Naive thymus-derived CD4-positive, alpha-beta T cell (primary cell): ENCODE results near the gene GNA14. TPM values are rescaled to one million over a fixed set of nuclear protein-coding genes. Genes with fewer than 3 reads are reported as not detected.

Experiments
- ATAC-seq: fragments of 150-1000 bp; cut with Tn5 transposase; 2 replicates; pipeline ENCODE4 v1.10.0; 2021; ENCODE audit warnings: mild to moderate bottlenecking, moderate library complexity
- CTCF ChIA-PET: fragments of 350-600 bp; sonication (Branson Sonifier 250); formaldehyde crosslinking; loops from one replicate; lab custom pipeline; 2021; ENCODE audit warnings: antibody characterized with exemption; lab: Charles Lee
- POLR2A ChIA-PET: fragments of 350-600 bp; sonication (Branson Sonifier 250); formaldehyde crosslinking; loops from one replicate; lab custom pipeline; 2021; ENCODE audit warnings: antibody characterized with exemption, inconsistent platforms; lab: Charles Lee
- DNase-seq, 9 donors: peaks; one replicate each; pipeline versions ENCODE4 v3.0.0 to v3.0.0-alpha.2; 2020 to 2022; ENCODE audit warnings: mixed read lengths in 1 of 9
- H3K27ac ChIP-seq: one replicate; pipeline ENCODE4 v1.7.0; 2013; ENCODE audit warnings: mild to moderate bottlenecking, low read depth, low read length, moderate library complexity
- H3K27me3 ChIP-seq, 2 donors: one replicate each; pipeline ENCODE4 v1.7.0; 2013; ENCODE audit warnings: low read length in 2 of 2, mild to moderate bottlenecking in 2 of 2, moderate library complexity in 2 of 2; ENCODE audit not compliant: control insufficient read depth in 2 of 2, insufficient read depth in 2 of 2
- H3K36me3 ChIP-seq, 3 experiments: 1 replicate in 2 of 3; 2 replicates in 1 of 3; pipeline ENCODE4 v1.7.0; 2013; ENCODE audit warnings: low read length in 3 of 3, mild to moderate bottlenecking in 3 of 3, moderate library complexity in 1 of 3; ENCODE audit not compliant: insufficient read depth in 3 of 3, control insufficient read depth in 2 of 3
- H3K4me1 ChIP-seq, 2 donors: one replicate each; pipeline ENCODE4 v1.7.0; 2013; ENCODE audit warnings: low read length in 2 of 2, mild to moderate bottlenecking in 2 of 2, moderate library complexity in 1 of 2; ENCODE audit not compliant: control insufficient read depth in 2 of 2, insufficient read depth in 2 of 2
- H3K4me3 ChIP-seq: 2 replicates; pipeline ENCODE4 v1.7.0; 2013; ENCODE audit warnings: mild to moderate bottlenecking, low read length
- H3K9me3 ChIP-seq, 3 experiments: 1 replicate in 2 of 3; 2 replicates in 1 of 3; pipeline ENCODE4 v1.7.0; 2013; ENCODE audit warnings: low read length in 3 of 3; ENCODE audit not compliant: control insufficient read depth in 2 of 3
- H3K27ac Mint-ChIP-seq, 9 donors: one replicate each; pipeline ENCODE4 v1.8.0; 2020 to 2022; ENCODE audit warnings: mixed read lengths in 9 of 9, mild to moderate bottlenecking in 8 of 9, moderate library complexity in 5 of 9, inconsistent platforms in 2 of 9
- H3K27me3 Mint-ChIP-seq, 5 donors: one replicate each; pipeline ENCODE4 v1.8.0; 2021 to 2022; ENCODE audit warnings: mixed read lengths in 5 of 5, mild to moderate bottlenecking in 1 of 5
- H3K36me3 Mint-ChIP-seq, 5 donors: one replicate each; pipeline ENCODE4 v1.8.0; 2020 to 2022; ENCODE audit warnings: mixed read lengths in 5 of 5, mild to moderate bottlenecking in 3 of 5, inconsistent platforms in 1 of 5
- H3K4me1 Mint-ChIP-seq, 7 donors: one replicate each; pipeline ENCODE4 v1.8.0; 2020 to 2022; ENCODE audit warnings: mixed read lengths in 7 of 7, mild to moderate bottlenecking in 3 of 7, inconsistent platforms in 1 of 7
- H3K4me3 Mint-ChIP-seq, 10 donors: one replicate each; pipeline ENCODE4 v1.8.0; 2020 to 2022; ENCODE audit warnings: mild to moderate bottlenecking in 10 of 10, mixed read lengths in 10 of 10, moderate library complexity in 6 of 10, inconsistent platforms in 2 of 10
- H3K9me3 Mint-ChIP-seq, 11 donors: one replicate each; pipeline ENCODE4 v1.8.0; 2020 to 2022; ENCODE audit warnings: mixed read lengths in 11 of 11, mild to moderate bottlenecking in 4 of 11, inconsistent platforms in 1 of 11, moderate library complexity in 1 of 11
- intact Hi-C, 2 donors: fragments of 100-400 bp; cut with micrococcal nuclease; formaldehyde crosslinking; loops; one replicate each; pipeline ENCODE4 v1.15.1; 2023
- polyA plus RNA-seq, 2 donors: library from polyadenylated mRNA; unstranded; fragments of 300-500 nt; fragmentation: Illumina TruSeq; gene quantifications; one replicate each; pipeline ENCODE4 v1.2.3, GENCODE V29; 2021
- total RNA-seq, 6 experiments: library from RNA in 5 of 6; stranded (reverse) in 5 of 6; gene quantifications; 1 replicate in 5 of 6; 2 replicates in 1 of 6; pipeline ENCODE4 v1.2.3 and lab custom pipeline; 2021 to 2026

Gene GNA14
- total and polyA plus RNA-seq, 7 experiments from 2014 or later, result 0.34 TPM; not detected in 6

- POLR2A ChIA-PET, result no interaction called here
- H3K36me3 Mint-ChIP-seq, result no peaks in the 10 kb centered on the region
- H3K4me1 Mint-ChIP-seq, result no peaks in the 10 kb centered on the region
- intact Hi-C loops, result loop anchor here in 1 of 2 donors (5.0 kb wide), 1 partner anchor 432 kb away; no protein-coding TSS in a partner anchor
- CTCF ChIA-PET, result no interaction called here
- peaks cover 2 to 10% (median 5%) of the 10 kb centered on the region in 5 donors for H3K27me3 Mint-ChIP-seq
- Histone ChIP-seq H3K9me3 (no peaks in the 10 kb centered on the region), H3K27ac (no peak overlapping the region), H3K27me3 (no peaks in the 10 kb centered on the region), H3K4me1 (no peaks in the 10 kb centered on the region), H3K4me3 (no peak overlapping the region), H3K36me3 (no peaks in the 10 kb centered on the region)
- no peak overlapping the region for H3K27ac Mint-ChIP-seq
- ATAC-seq, result no peak
- no peak overlapping the region for H3K4me3 Mint-ChIP-seq
- DNase-seq, result no peak
- H3K9me3 Mint-ChIP-seq, result peaks cover 0 to 7% (median 4%) of the 10 kb centered on the region in 11 donors
Measured at GRCh38 chr9:77534376-77535057, 113.6 kb downstream of the GNA14 start.

DNA sequence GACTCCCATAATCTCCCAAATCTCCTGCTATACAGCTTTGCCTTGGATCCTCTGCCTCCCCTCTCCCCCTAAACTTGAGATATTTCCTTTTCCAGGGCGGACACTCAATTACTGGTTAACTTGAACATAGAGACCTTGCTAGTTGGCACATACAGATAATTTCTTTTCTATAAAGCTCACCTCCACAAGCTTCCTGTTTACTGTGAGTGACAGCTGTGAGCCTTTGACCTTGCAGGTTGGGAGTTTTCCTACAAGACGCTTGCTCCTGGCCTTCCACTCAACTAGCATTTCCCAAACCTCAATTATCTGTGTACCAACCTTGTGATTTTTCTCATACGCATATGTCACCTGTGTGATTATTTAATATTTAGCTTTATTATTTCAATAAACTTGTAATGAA lies 114.5 kb downstream of the GNA14 start:
- H3K27me3 ChIP-seq, result no peaks in the 10 kb centered on the region
- H3K4me1 ChIP-seq, result no peaks in the 10 kb centered on the region
- no peak overlapping the region for H3K4me3 ChIP-seq
- Mint-ChIP-seq H3K4me3 (no peak overlapping the region), H3K9me3 (peaks cover 0 to 6% (median 0%) of the 10 kb centered on the region in 11 donors), H3K27me3 (peaks cover 0 to 8% (median 2%) of the 10 kb centered on the region in 5 donors), H3K27ac (no peak overlapping the region), H3K36me3 (no peaks in the 10 kb centered on the region), H3K4me1 (no peaks in the 10 kb centered on the region)
- ChIA-PET CTCF (no interaction called here), POLR2A (no interaction called here)
- H3K36me3 ChIP-seq, result no peaks in the 10 kb centered on the region
- H3K27ac ChIP-seq, result no peak overlapping the region
- H3K9me3 ChIP-seq, result no peaks in the 10 kb centered on the region
- intact Hi-C loops, result no loop called here
- ATAC-seq (no peak), DNase-seq (no peak)

DNA sequence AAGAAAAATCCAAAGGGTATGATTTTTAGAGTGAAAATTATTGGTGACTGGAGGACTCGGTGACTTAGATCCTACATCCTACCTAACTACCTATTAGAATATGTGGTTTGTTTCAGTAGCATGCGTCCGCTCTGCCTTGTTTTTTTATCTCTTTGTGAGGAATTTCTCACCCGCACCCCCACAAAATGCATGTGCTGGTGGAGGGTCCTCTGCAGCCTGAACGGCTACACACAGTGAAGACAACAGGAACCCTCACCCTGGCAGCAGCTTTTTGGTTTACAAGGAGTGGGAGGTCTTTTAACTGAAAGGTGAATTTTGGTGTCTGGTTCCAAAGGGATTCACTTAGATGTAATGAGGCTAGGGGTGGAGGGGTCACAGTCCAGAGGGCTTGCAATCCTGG lies 115.5 kb downstream of the GNA14 start:
- H3K27ac ChIP-seq, result no peak overlapping the region
- H3K36me3 ChIP-seq, result no peaks in the 10 kb centered on the region
- no peak for DNase-seq
- Mint-ChIP-seq H3K9me3 (peaks cover 0 to 4% (median 0%) of the 10 kb centered on the region in 11 donors), H3K36me3 (no peaks in the 10 kb centered on the region), H3K27ac (no peak overlapping the region), H3K4me1 (no peaks in the 10 kb centered on the region), H3K4me3 (no peak overlapping the region), H3K27me3 (peaks cover 0 to 8% (median 0%) of the 10 kb centered on the region in 5 donors)
- ChIA-PET CTCF (no interaction called here), POLR2A (no interaction called here)
- no peaks in the 10 kb centered on the region for H3K4me1 ChIP-seq
- no peaks in the 10 kb centered on the region for H3K27me3 ChIP-seq
- ATAC-seq, result no peak
- no peaks in the 10 kb centered on the region for H3K9me3 ChIP-seq
- intact Hi-C loops, result no loop called here
- no peak overlapping the region for H3K4me3 ChIP-seq

GRCh38 chr9:77531400-77531799 lies 116.7 kb downstream of the GNA14 start:
- no peaks in the 10 kb centered on the region for H3K4me1 Mint-ChIP-seq
- H3K27ac ChIP-seq, result no peak overlapping the region
- ChIA-PET POLR2A (no interaction called here), CTCF (no interaction called here)
- H3K27ac Mint-ChIP-seq, result no peak overlapping the region
- H3K4me1 ChIP-seq, result no peaks in the 10 kb centered on the region
- DNase-seq (no peak), ATAC-seq (no peak)
- H3K36me3 Mint-ChIP-seq, result no peaks in the 10 kb centered on the region
- H3K4me3 ChIP-seq, result no peak overlapping the region
- intact Hi-C loops, result no loop called here
- no peaks in the 10 kb centered on the region for H3K36me3 ChIP-seq
- peaks cover 0 to 8% (median 0%) of the 10 kb centered on the region in 5 donors for H3K27me3 Mint-ChIP-seq
- no peaks in the 10 kb centered on the region for H3K9me3 ChIP-seq
- no peak overlapping the region for H3K4me3 Mint-ChIP-seq
- H3K27me3 ChIP-seq, result no peaks in the 10 kb centered on the region
- peaks cover 0 to 4% (median 0%) of the 10 kb centered on the region in 11 donors for H3K9me3 Mint-ChIP-seq

DNA sequence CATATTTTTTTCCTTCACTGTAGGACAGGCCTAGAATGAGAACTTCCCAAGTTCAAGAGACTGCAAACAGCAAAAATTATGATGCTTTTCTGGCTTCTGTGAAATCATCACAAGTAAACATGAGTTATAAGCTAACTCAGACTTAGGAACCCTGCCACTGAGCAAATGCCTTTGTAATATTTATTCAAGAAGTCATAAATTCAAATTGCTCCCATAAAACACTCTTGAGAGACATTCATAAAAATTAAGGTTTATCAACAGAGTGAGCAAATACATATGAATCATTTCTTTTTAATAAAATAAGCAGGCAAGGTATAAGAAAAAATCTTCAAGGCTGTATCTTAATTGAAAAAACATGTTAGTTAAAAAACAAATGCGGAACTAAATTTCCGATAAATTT lies 124.2 kb downstream of the GNA14 start:
- Histone ChIP-seq H3K36me3 (no peaks in the 10 kb centered on the region), H3K4me3 (no peak overlapping the region), H3K27ac (no peak overlapping the region), H3K4me1 (no peaks in the 10 kb centered on the region), H3K27me3 (no peaks in the 10 kb centered on the region), H3K9me3 (no peaks in the 10 kb centered on the region)
- ATAC-seq, result no peak
- Mint-ChIP-seq H3K9me3 (peaks cover 0 to 5% (median 0%) of the 10 kb centered on the region in 11 donors), H3K27ac (no peak overlapping the region), H3K4me1 (no peaks in the 10 kb centered on the region), H3K27me3 (peaks cover 0 to 7% (median 0%) of the 10 kb centered on the region in 5 donors), H3K4me3 (no peak overlapping the region), H3K36me3 (no peaks in the 10 kb centered on the region)
- ChIA-PET POLR2A (no interaction called here), CTCF (no interaction called here)
- no peak for DNase-seq
- intact Hi-C loops, result no loop called here

DNA sequence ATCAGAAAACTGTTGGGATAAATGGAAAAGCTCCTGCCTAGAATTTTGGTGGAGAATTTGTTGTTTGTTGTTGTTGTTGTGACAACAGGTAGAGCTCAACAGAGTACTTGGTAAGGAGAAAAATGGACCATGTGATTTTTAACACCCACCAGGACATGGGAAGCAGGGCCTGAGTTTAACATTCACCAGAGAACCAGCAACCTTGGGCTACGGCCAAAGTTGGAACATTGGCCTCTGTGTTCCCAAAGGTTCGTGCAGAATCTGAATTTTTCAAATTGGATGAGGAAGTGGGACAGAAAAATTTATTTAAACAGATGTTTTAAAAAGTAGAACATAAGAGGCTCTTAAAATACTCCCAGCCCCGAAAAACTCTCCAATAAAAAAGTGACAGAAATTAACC lies 127.0 kb downstream of the GNA14 start:
- Histone ChIP-seq H3K27me3 (no peaks in the 10 kb centered on the region), H3K36me3 (no peaks in the 10 kb centered on the region), H3K9me3 (no peaks in the 10 kb centered on the region), H3K4me1 (no peaks in the 10 kb centered on the region), H3K4me3 (no peak overlapping the region), H3K27ac (no peak overlapping the region)
- peaks cover 0 to 3% (median 0%) of the 10 kb centered on the region in 11 donors for H3K9me3 Mint-ChIP-seq
- H3K4me1 Mint-ChIP-seq, result no peaks in the 10 kb centered on the region
- no peak overlapping the region for H3K4me3 Mint-ChIP-seq
- ChIA-PET POLR2A (no interaction called here), CTCF (no interaction called here)
- intact Hi-C loops, result loop anchor here in 1 of 2 donors (1.0 kb wide), 1 partner anchor 23 kb away; no protein-coding TSS in a partner anchor
- H3K27ac Mint-ChIP-seq, result no peak overlapping the region
- DNase-seq, result no peak
- H3K27me3 Mint-ChIP-seq, result peaks cover 0 to 8% (median 0%) of the 10 kb centered on the region in 5 donors
- H3K36me3 Mint-ChIP-seq, result no peaks in the 10 kb centered on the region
- ATAC-seq, result no peak

- no peak for DNase-seq
- no peak for ATAC-seq
- H3K9me3 ChIP-seq, result no peaks in the 10 kb centered on the region
- H3K36me3 ChIP-seq, result no peaks in the 10 kb centered on the region
- Mint-ChIP-seq H3K36me3 (no peaks in the 10 kb centered on the region), H3K4me1 (peaks cover 0 to 10% (median 4%) of the 10 kb centered on the region in 7 donors), H3K9me3 (peaks cover 0 to 3% (median 0%) of the 10 kb centered on the region in 11 donors), H3K27me3 (peaks cover 0 to 5% (median 0%) of the 10 kb centered on the region in 5 donors), H3K4me3 (no peak overlapping the region), H3K27ac (no peak overlapping the region)
- no peak overlapping the region for H3K4me3 ChIP-seq
- H3K4me1 ChIP-seq, result no peaks in the 10 kb centered on the region
- CTCF ChIA-PET, result no interaction called here
- no peak overlapping the region for H3K27ac ChIP-seq
- POLR2A ChIA-PET, result no interaction called here
- intact Hi-C loops, result no loop called here
- H3K27me3 ChIP-seq, result no peaks in the 10 kb centered on the region
Measured at GRCh38 chr9:77518688-77519087, 129.4 kb downstream of the GNA14 start.
